ENCODE measurements around the gene MTMR3.

The MTMR3 gene

GRCh38 chr22:30025221-30025620 is 142.2 kb downstream of the MTMR3 start:
- H3K27ac ChIP-seq (ENCODE audit: low read depth, low read length, severe bottlenecking), result no peak overlapping the region
- 90 to 96% methylated on average over 2 to 3 of the region's 3 CpGs for WGBS, 2 experiments (ENCODE audit: insufficient coverage in 2 of 2)
- H3K36me3 ChIP-seq (ENCODE audit: control insufficient read depth, insufficient read depth, low read length), result peaks cover 71% of the 10 kb centered on the region
- H3K9me3 ChIP-seq (ENCODE audit: control insufficient read depth, low read length), result no peaks in the 10 kb centered on the region
- no peak overlapping the region for H3K4me3 ChIP-seq (ENCODE audit: extremely low read depth, insufficient read depth, low read length, poor library complexity, severe bottlenecking)
- no peaks in the 10 kb centered on the region for H3K4me1 ChIP-seq (ENCODE audit: control insufficient read depth, insufficient read depth, low read length, poor library complexity, severe bottlenecking)

DNA sequence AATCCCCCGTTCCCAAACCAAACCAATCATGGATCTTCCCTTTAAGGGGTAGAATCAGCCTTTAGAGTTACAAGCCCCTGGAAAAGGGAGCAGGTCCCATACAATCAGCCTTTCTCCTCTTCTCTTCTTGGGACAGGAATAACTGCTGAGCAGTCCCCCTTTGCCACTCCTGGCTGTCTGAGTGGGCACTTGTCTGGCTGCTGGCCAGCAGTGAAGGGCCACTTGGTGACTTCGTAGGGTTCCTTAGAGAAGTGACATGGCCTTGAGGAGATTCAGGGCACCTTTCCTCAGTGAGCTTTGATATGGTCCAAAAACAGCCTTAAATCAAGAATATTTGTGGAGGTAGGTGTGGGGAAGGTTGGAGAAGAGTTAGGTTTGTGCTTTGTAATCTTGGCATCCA is 143.8 kb downstream of the MTMR3 start:
- no peak overlapping the region for H3K27ac ChIP-seq (ENCODE audit: low read depth, low read length, severe bottlenecking)

DNA sequence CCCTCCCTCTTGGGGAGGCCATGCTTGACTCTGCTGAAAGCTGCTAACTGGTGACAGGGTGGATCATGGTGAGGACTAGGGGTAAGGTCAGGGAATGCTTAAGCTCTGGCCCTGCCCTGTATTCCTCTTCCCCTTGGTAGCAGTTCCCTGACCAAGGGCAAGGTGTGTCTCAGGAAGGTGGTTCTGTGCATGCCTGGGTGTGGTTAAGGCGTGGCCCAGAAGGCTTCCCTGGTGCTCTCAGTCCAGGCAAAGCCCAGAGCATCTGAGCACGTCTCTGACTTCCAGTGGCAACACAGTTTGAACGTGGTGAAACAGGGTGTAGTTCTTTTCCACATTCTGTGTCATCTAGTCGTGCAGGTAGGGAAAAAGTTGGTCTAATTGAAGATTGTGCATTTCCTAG is 144.2 kb downstream of the MTMR3 start:
- Histone ChIP-seq H3K9me3 (ENCODE audit: control insufficient read depth, low read length) (no peaks in the 10 kb centered on the region), H3K4me3 (ENCODE audit: extremely low read depth, insufficient read depth, low read length, poor library complexity, severe bottlenecking) (no peak overlapping the region), H3K4me1 (ENCODE audit: control insufficient read depth, insufficient read depth, low read length, poor library complexity, severe bottlenecking) (no peaks in the 10 kb centered on the region), H3K36me3 (ENCODE audit: control insufficient read depth, insufficient read depth, low read length) (peaks cover 52% of the 10 kb centered on the region), H3K27ac (ENCODE audit: low read depth, low read length, severe bottlenecking) (no peak overlapping the region)
- WGBS, 2 experiments (ENCODE audit: insufficient coverage in 2 of 2), result 77 to 83% methylated on average over 4 of the region's 4 CpGs

More for the DNA sequence above, 143.8 kb downstream of the MTMR3 start:
- Histone ChIP-seq H3K9me3 (ENCODE audit: control insufficient read depth, low read length) (no peaks in the 10 kb centered on the region), H3K36me3 (ENCODE audit: control insufficient read depth, insufficient read depth, low read length) (peaks cover 57% of the 10 kb centered on the region), H3K4me1 (ENCODE audit: control insufficient read depth, insufficient read depth, low read length, poor library complexity, severe bottlenecking) (no peaks in the 10 kb centered on the region), H3K4me3 (ENCODE audit: extremely low read depth, insufficient read depth, low read length, poor library complexity, severe bottlenecking) (no peak overlapping the region)
- 80 to 81% methylated on average over 2 of the region's 2 CpGs for WGBS, 2 experiments (ENCODE audit: insufficient coverage in 2 of 2)

GRCh38 chr22:30027791-30028190 is 144.8 kb downstream of the MTMR3 start:
- no peaks in the 10 kb centered on the region for H3K9me3 ChIP-seq (ENCODE audit: control insufficient read depth, low read length)
- H3K27ac ChIP-seq (ENCODE audit: low read depth, low read length, severe bottlenecking), result no peak overlapping the region
- no peak overlapping the region for H3K4me3 ChIP-seq (ENCODE audit: extremely low read depth, insufficient read depth, low read length, poor library complexity, severe bottlenecking)
- no peaks in the 10 kb centered on the region for H3K4me1 ChIP-seq (ENCODE audit: control insufficient read depth, insufficient read depth, low read length, poor library complexity, severe bottlenecking)
- H3K36me3 ChIP-seq (ENCODE audit: control insufficient read depth, insufficient read depth, low read length), result peaks cover 46% of the 10 kb centered on the region
- 80 to 100% methylated on average over 2 to 3 of the region's 4 CpGs for WGBS, 2 experiments (ENCODE audit: insufficient coverage in 2 of 2)

GRCh38 chr22:30028731-30029130 is 145.8 kb downstream of the MTMR3 start:
- WGBS, 2 experiments (ENCODE audit: insufficient coverage in 2 of 2), result 92 to 95% methylated on average over 4 to 5 of the region's 6 CpGs
- H3K9me3 ChIP-seq (ENCODE audit: control insufficient read depth, low read length), result no peaks in the 10 kb centered on the region
- no peak overlapping the region for H3K27ac ChIP-seq (ENCODE audit: low read depth, low read length, severe bottlenecking)
- no peaks in the 10 kb centered on the region for H3K4me1 ChIP-seq (ENCODE audit: control insufficient read depth, insufficient read depth, low read length, poor library complexity, severe bottlenecking)
- H3K4me3 ChIP-seq (ENCODE audit: extremely low read depth, insufficient read depth, low read length, poor library complexity, severe bottlenecking), result no peak overlapping the region
- H3K36me3 ChIP-seq (ENCODE audit: control insufficient read depth, insufficient read depth, low read length), result peaks cover 44% of the 10 kb centered on the region

- Histone ChIP-seq H3K4me3 (ENCODE audit: extremely low read depth, insufficient read depth, low read length, poor library complexity, severe bottlenecking) (no peak overlapping the region), H3K36me3 (ENCODE audit: control insufficient read depth, insufficient read depth, low read length) (peaks cover 38% of the 10 kb centered on the region), H3K4me1 (ENCODE audit: control insufficient read depth, insufficient read depth, low read length, poor library complexity, severe bottlenecking) (no peaks in the 10 kb centered on the region), H3K9me3 (ENCODE audit: control insufficient read depth, low read length) (no peaks in the 10 kb centered on the region), H3K27ac (ENCODE audit: low read depth, low read length, severe bottlenecking) (no peak overlapping the region)
Observed at GRCh38 chr22:30029512-30029911, 146.5 kb downstream of the MTMR3 start.

GRCh38 chr22:30030329-30030728 is 147.4 kb downstream of the MTMR3 start:
- no peaks in the 10 kb centered on the region for H3K9me3 ChIP-seq (ENCODE audit: control insufficient read depth, low read length)
- H3K27ac ChIP-seq (ENCODE audit: low read depth, low read length, severe bottlenecking), result no peak overlapping the region
- peaks cover 30% of the 10 kb centered on the region for H3K36me3 ChIP-seq (ENCODE audit: control insufficient read depth, insufficient read depth, low read length)
- H3K4me3 ChIP-seq (ENCODE audit: extremely low read depth, insufficient read depth, low read length, poor library complexity, severe bottlenecking), result no peak overlapping the region
- peaks cover 5% of the 10 kb centered on the region for H3K4me1 ChIP-seq (ENCODE audit: control insufficient read depth, insufficient read depth, low read length, poor library complexity, severe bottlenecking)
- WGBS, 2 experiments (ENCODE audit: insufficient coverage in 2 of 2), result 88 to 92% methylated on average over 2 to 3 of the region's 5 CpGs

DNA sequence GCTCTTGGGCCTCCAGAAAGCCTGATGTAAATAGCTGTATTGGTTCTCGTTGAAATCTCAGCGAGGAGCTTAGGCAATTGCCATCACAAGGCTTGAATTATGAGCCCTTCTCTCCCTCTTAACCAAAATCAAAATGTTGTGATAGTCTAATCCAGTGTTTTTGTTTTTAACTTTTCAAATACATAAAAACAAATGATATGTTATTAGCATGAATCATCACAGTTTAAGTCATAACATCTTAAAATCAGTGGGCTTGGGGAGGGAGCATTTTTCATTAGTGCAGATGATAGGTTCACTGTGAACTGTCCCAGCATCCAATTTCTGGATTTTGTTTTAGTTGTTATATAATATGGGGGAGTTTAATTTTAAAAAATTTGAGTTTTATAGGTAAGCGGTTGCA is 148.4 kb downstream of the MTMR3 start:
- H3K27ac ChIP-seq (ENCODE audit: low read depth, low read length, severe bottlenecking), result no peak overlapping the region
- 100% methylated on average over 1 of the region's 3 CpGs; no CpG with 5 or more reads in 1 of the 2 experiments for WGBS, 2 experiments (ENCODE audit: insufficient coverage in 2 of 2)
- H3K36me3 ChIP-seq (ENCODE audit: control insufficient read depth, insufficient read depth, low read length), result peaks cover 22% of the 10 kb centered on the region
- H3K4me1 ChIP-seq (ENCODE audit: control insufficient read depth, insufficient read depth, low read length, poor library complexity, severe bottlenecking), result peaks cover 12% of the 10 kb centered on the region
- no peaks in the 10 kb centered on the region for H3K9me3 ChIP-seq (ENCODE audit: control insufficient read depth, low read length)
- H3K4me3 ChIP-seq (ENCODE audit: extremely low read depth, insufficient read depth, low read length, poor library complexity, severe bottlenecking), result no peak overlapping the region

DNA sequence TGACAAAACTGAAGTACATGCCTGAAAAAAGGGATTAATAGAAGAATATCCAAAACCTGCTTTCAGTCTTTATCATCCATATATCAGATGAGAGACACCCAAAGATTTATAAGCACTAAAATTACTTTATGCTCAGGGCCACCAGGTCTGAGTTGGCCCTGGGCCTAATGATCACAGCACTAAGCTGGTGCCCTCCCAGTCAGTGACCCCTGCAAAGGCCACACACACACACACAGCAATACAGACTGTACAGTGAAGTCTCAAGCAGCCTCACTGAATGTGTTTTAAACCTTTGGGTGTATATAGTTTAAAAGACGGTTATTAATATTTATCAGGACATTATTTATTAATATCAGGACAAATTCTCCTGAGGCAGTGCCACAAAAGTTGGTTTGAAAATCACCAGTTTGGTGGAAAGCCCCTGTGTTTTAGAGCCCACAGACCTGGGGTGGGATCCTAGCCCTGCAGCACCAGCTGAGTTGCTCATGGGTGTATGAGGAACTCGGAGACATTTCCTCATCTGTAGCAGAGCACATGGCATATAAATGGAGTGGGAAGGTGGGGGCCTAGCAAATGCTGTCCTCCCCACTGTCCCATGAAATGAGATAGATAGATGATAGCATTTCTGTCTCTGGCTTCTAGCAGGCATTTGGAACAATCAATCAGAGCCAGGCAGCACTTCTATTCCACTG is 148.9 kb downstream of the MTMR3 start:
- H3K4me1 ChIP-seq (ENCODE audit: control insufficient read depth, insufficient read depth, low read length, poor library complexity, severe bottlenecking), result peaks cover 16% of the 10 kb centered on the region
- H3K4me3 ChIP-seq (ENCODE audit: extremely low read depth, insufficient read depth, low read length, poor library complexity, severe bottlenecking), result no peak overlapping the region
- H3K9me3 ChIP-seq (ENCODE audit: control insufficient read depth, low read length), result no peaks in the 10 kb centered on the region
- peaks cover 22% of the 10 kb centered on the region for H3K36me3 ChIP-seq (ENCODE audit: control insufficient read depth, insufficient read depth, low read length)
- no peak overlapping the region for H3K27ac ChIP-seq (ENCODE audit: low read depth, low read length, severe bottlenecking)
- WGBS, 2 experiments (ENCODE audit: insufficient coverage in 2 of 2), result 78% methylated on average over 1 of the region's 2 CpGs; no CpG with 5 or more reads in 1 of the 2 experiments

DNA sequence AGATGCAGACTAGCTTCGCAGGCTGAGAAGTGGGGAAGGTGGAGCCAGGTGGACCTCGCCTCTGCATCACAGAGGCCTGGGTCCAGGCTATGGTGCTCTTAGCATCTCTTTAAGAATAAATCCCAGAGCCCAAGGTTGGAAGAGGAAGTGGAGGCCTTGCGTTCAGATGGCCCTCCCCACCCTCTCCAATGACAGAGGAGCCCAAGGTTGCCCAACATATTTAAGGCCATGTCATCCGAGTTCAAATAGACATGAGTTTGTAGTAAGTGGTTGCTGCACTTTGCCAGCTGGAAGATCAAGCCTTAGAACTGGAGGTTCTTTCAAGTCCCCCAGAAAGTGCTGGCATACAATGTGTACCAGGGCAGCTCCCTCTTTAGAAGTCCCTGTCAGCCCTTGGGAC is 150.2 kb downstream of the MTMR3 start:
- Histone ChIP-seq H3K27ac (ENCODE audit: low read depth, low read length, severe bottlenecking) (no peak overlapping the region), H3K4me1 (ENCODE audit: control insufficient read depth, insufficient read depth, low read length, poor library complexity, severe bottlenecking) (peaks cover 18% of the 10 kb centered on the region), H3K36me3 (ENCODE audit: control insufficient read depth, insufficient read depth, low read length) (peaks cover 12% of the 10 kb centered on the region), H3K4me3 (ENCODE audit: extremely low read depth, insufficient read depth, low read length, poor library complexity, severe bottlenecking) (no peak overlapping the region), H3K9me3 (ENCODE audit: control insufficient read depth, low read length) (no peaks in the 10 kb centered on the region)
- 90 to 100% methylated on average over 2 to 3 of the region's 4 CpGs for WGBS, 2 experiments (ENCODE audit: insufficient coverage in 2 of 2)

- 77 to 88% methylated on average over 2 to 4 of the region's 5 CpGs for WGBS, 2 experiments (ENCODE audit: insufficient coverage in 2 of 2)
- H3K9me3 ChIP-seq (ENCODE audit: control insufficient read depth, low read length), result no peaks in the 10 kb centered on the region
- peaks cover 18% of the 10 kb centered on the region for H3K4me1 ChIP-seq (ENCODE audit: control insufficient read depth, insufficient read depth, low read length, poor library complexity, severe bottlenecking)
- no peak overlapping the region for H3K27ac ChIP-seq (ENCODE audit: low read depth, low read length, severe bottlenecking)
- peaks cover 4% of the 10 kb centered on the region for H3K36me3 ChIP-seq (ENCODE audit: control insufficient read depth, insufficient read depth, low read length)
- no peak overlapping the region for H3K4me3 ChIP-seq (ENCODE audit: extremely low read depth, insufficient read depth, low read length, poor library complexity, severe bottlenecking)
Observed at GRCh38 chr22:30033901-30034300, 150.9 kb downstream of the MTMR3 start.
